ENCODE measurements around the gene SLC35F3. TPM values are rescaled to one million over a fixed set of nuclear protein-coding genes. Genes with fewer than 3 reads are reported as not detected.
A peak's percentile ranks its signal among the peaks of the same experiment; 100 is the strongest.
"Not testable (repeated sequence)": the region's sequence is repeated elsewhere in the genome, so short reads cannot be mapped to it uniquely, and the experiment has no call there.

The SLC35F3 gene
- total RNA-seq, 3 donors from 2014 or later = 0.13 to 1.7 (median 0.76) TPM

DNA sequence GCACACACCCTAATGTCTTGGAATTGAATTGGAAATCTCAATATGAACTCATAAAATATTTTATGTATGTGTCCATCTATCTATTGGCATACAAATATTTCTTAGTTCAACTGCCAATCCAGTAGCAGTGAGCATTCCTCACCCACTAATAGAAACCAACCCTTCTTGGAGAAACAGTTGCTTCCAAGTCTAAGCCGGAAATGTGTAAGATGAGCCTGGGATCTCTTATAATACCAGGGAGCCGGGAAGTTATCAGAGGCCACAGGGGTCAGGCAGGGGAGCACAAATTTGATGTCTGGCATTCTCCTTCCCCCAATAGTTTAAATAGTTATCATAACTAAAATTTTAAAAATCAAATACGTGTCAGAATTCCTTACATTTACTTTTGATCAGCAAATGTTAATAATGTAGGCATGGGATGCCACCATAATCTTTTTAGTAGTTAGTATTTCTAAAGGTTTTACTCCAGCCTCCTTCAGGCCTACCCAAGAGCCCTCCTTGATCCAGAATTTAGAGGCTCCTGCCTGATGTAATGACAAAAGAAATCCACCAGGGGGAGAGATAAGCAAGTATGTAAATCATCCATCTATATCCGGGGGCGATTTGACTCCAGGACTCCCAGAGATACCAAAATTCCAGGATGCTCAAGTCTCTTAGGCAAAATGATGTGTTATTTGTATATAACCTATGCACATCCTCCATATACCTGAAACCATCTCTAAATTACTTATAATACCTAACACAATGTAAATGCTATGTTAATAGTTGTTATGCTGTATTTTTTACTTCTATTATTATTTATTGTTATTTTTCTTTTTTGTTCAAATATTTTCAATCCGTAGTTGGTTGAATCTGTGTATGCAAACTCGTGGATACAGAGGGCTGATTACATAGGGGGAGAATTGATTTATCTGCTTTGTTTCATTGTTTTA lies 250.1 kb downstream of the SLC35F3 start:
- no peaks in the 10 kb centered on the region for H3K36me3 Mint-ChIP-seq (ENCODE audit: insufficient read depth)
- DNase-seq (no peak), ATAC-seq (peak; percentile 50 to 60)
- H3K4me3 Mint-ChIP-seq = no peak overlapping the region
- H3K9me3 Mint-ChIP-seq = no peaks in the 10 kb centered on the region
- no peaks in the 10 kb centered on the region for H3K4me1 Mint-ChIP-seq (ENCODE audit: low read depth)
- H3K27me3 Mint-ChIP-seq (ENCODE audit: low read depth) = peaks cover 12% of the 10 kb centered on the region

DNA sequence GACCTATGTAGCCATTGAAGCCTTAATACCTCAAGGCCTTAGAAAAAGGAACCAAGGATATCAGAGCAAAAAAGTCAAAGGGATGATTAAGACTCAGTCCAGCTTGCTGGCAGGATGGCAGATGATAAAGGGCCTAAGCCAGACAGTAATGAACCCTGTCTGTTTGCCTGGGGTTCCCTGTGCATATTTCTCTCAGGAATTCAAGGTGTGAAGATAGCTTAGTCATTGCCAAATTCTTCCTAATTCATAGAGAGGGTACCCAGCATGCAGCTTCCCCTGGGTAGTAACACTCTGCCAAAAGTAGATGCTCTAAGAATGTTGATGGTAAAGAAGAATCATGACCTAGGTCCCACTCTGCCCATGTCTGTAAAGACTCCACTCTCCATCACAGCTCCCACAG lies 258.2 kb downstream of the SLC35F3 start:
- no peaks in the 10 kb centered on the region for H3K27me3 Mint-ChIP-seq (ENCODE audit: low read depth)
- no peaks in the 10 kb centered on the region for H3K36me3 Mint-ChIP-seq (ENCODE audit: insufficient read depth)
- no peak for ATAC-seq
- H3K4me3 Mint-ChIP-seq = no peak overlapping the region
- no peak for DNase-seq
- H3K4me1 Mint-ChIP-seq (ENCODE audit: low read depth) = peaks cover 12% of the 10 kb centered on the region
- H3K9me3 Mint-ChIP-seq = no peaks in the 10 kb centered on the region

DNA sequence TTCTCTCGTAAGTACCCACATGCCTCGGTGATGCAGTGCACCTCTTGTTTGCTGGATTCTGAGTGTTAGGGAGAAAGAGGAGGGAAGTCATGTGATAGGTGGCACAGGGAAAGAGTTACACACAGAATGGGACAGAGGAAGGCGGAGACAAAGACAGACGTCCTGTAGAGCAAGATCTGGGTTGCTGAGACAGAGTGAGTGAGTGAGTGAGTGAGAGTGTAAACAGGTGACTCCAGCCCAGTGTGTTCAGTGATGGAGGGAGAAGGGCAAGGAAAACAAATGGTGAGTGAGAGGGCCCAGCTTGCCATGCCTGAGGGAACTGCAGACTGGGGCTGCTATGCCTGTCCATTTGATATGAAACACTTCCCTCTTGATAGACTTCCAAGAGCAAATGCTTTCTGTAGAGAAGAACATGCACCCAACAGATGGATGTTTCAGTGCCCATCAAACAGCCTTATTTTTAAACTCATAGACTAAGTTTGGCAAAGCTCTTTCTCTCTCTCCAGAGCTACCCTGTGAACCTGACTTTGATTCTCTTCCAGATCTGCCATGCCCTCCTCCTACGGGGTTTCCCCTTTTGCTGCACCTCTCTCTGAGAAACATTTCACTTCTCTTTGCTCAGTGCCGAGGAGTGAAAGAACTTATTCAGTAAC lies 258.9 kb downstream of the SLC35F3 start:
- Mint-ChIP-seq H3K36me3 (ENCODE audit: insufficient read depth) (no peaks in the 10 kb centered on the region), H3K9me3 (no peaks in the 10 kb centered on the region), H3K4me1 (ENCODE audit: low read depth) (peaks cover 12% of the 10 kb centered on the region), H3K27me3 (ENCODE audit: low read depth) (no peaks in the 10 kb centered on the region), H3K4me3 (no peak overlapping the region)
- DNase-seq (no peak), ATAC-seq (peak in 1 of 2 donors; percentile 51)

DNA sequence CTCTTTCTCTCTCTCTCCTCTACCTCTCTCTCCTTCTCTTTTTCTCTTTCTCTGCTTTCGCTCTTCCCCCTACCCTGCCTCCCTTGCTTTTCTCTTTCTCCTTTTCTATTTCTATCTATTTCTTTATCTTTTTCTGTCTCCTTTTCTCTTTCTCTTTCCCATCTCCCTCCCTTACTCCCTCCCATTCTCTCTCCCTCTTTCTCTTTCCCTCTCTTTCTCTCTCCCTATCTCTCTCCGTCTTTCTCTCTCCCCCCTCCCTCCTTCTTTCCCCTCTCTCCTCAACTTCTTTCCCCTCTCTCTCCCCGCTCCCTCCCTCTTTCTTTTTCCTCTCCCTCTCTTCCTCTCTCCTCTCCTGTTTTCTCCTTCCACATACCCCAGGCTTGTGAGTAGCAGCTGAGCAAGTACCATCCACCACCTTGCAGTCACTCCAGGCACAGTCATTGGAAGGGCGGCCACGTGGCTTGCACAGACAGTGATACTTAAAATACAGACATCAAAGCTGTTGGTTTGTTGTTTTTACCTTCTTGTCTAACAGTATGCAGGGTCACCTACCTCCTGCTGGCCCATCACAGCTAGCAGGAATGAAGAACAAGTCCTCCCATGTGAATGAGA lies 259.7 kb downstream of the SLC35F3 start:
- DNase-seq (no peak), ATAC-seq (no peak)
- peaks cover 12% of the 10 kb centered on the region for H3K4me1 Mint-ChIP-seq (ENCODE audit: low read depth)
- H3K36me3 Mint-ChIP-seq (ENCODE audit: insufficient read depth) = no peaks in the 10 kb centered on the region
- no peak overlapping the region for H3K4me3 Mint-ChIP-seq
- H3K27me3 Mint-ChIP-seq (ENCODE audit: low read depth) = no peaks in the 10 kb centered on the region
- H3K9me3 Mint-ChIP-seq = no peaks in the 10 kb centered on the region

DNA sequence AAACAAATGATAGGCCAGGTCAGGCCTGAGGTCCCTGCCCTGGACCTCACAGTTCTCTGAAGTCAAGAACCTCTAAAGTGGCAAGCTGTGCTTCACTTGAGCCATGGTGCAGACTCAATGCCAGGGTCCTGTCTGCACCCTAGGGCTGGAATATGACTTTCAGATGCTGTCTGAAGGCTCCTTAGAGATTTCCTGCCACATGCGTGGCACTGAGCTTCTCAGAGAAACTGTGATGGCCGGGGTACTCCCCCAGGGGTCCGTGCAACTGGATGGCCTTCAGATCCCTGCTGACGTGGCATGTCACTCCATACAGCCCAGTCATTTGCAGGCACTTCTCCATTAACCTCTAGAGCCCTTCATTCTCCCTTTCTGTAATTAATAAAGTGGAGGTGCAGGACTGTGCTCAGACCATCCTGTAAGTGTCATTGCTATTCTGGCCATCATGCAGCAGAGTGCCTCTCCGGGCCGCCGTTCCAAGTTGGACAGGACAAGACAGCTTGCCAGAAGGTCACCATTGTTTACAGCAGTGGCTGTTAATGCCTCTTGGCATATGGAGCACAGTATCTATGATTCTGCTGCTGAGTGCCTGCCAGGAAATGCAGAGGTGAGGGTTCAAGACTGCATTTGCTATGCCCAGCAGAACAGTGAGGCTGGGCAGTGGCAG lies 263.7 kb downstream of the SLC35F3 start:
- Mint-ChIP-seq H3K27me3 (ENCODE audit: low read depth) (no peaks in the 10 kb centered on the region), H3K4me1 (ENCODE audit: low read depth) (peaks cover 27% of the 10 kb centered on the region), H3K9me3 (no peaks in the 10 kb centered on the region), H3K4me3 (no peak overlapping the region), H3K36me3 (ENCODE audit: insufficient read depth) (no peaks in the 10 kb centered on the region)
- DNase-seq = no peak
- ATAC-seq = no peak

DNA sequence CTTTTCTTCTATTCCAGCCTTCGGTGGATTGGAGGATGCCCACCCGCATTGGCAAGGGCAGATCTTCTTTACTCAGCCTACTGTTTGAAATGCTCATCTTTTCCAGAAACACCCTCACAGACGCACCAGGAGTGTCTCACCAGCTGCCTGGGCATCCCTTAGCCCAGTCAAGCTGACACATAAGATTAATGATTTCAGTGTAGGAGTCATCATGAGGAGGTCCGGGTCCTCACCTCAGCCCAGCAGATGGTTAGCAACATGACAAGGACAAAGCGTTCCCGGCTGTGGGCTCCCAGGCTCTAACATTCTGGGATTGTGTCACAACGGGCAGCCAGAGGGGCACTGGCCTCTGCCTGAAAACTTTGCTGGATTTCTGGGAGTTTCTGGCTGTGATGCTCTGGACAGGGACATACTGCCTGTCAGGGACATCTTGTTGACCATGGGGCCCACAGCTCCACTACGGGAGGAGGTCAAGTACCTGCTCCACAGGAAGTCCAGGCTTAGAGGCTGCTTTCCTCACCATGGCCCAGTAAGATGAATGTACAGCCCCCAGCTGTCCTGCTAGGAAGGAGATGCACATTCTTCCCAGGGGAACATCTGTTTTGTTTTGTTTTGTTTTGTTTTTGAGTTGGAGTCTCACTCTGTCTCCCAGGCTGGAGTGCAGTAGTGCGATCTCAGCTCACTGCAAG lies 264.8 kb downstream of the SLC35F3 start:
- Mint-ChIP-seq H3K4me3 (no peak overlapping the region), H3K9me3 (no peaks in the 10 kb centered on the region), H3K36me3 (ENCODE audit: insufficient read depth) (no peaks in the 10 kb centered on the region)

DNA sequence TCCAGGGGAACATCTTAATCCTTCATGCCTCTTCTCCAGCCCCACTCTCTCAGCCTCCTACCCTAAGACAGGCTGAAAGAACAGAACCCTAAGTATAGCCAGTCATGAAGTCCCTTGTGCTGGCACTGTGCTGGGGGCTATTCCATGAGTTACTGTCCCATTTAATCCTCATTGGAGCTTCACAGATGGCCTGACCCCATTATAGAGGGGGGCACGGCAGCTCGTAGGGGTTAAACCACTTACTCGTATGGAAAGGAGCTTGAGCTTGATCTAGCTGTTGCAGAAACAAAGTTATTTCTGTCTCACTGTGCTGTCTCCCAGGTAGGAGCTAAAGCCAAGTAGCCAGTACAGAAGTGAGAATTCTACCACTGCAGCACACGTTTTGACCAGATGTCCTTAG lies 265.6 kb downstream of the SLC35F3 start:
- Mint-ChIP-seq H3K4me1 (ENCODE audit: low read depth) (peaks cover 16% of the 10 kb centered on the region), H3K27me3 (ENCODE audit: low read depth) (peaks cover 6% of the 10 kb centered on the region), H3K9me3 (no peaks in the 10 kb centered on the region), H3K4me3 (no peak overlapping the region), H3K36me3 (ENCODE audit: insufficient read depth) (no peaks in the 10 kb centered on the region)
- no peak for ATAC-seq
- DNase-seq = no peak

More for the DNA sequence above, 264.8 kb downstream of the SLC35F3 start:
- H3K4me1 Mint-ChIP-seq (ENCODE audit: low read depth) = peaks cover 20% of the 10 kb centered on the region
- ATAC-seq (no peak), DNase-seq (no peak)
- no peaks in the 10 kb centered on the region for H3K27me3 Mint-ChIP-seq (ENCODE audit: low read depth)

DNA sequence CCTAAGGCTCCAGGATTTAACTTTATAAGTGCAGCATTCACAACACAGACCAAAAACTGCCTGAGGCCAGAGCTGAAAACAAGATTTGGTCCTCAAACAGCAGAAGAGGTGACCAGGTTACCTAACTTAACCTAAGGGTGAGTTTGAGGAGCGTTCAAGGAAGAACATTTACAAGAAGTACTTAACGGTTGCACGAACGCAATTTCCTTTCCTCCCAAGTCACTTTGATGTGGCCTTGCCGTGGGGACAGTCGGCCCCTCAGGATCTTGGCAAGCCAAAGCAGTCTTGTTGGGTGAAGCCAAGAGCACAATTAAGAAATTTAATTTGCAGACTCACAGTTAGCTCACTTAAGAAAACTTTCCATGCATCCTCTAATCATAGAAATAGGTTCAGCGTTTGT lies 266.1 kb downstream of the SLC35F3 start:
- Mint-ChIP-seq H3K27me3 (ENCODE audit: low read depth) (peaks cover 6% of the 10 kb centered on the region), H3K9me3 (no peaks in the 10 kb centered on the region), H3K4me1 (ENCODE audit: low read depth) (peaks cover 16% of the 10 kb centered on the region), H3K4me3 (no peak overlapping the region), H3K36me3 (ENCODE audit: insufficient read depth) (no peaks in the 10 kb centered on the region)
- DNase-seq (no peak), ATAC-seq (no peak)

DNA sequence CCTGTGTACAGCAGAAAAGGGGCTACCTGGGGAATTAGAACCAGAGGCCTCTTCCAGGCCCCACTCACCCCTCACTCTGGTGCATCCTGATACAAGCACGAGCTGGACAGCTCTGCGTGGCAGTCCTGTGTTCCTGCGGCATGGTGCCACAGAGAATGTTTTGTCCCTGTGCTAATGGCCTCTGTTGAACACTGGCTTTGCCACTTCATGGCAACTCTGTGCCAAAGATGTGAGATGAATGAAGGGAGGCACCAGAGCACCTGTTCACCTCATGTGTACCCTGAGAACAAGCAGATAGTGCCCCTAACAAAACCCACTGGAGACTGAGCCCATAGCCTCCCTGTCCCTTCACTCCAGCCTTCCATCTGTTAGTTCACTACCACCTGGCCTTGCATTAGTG lies 269.5 kb downstream of the SLC35F3 start:
- no peak overlapping the region for H3K4me3 Mint-ChIP-seq
- DNase-seq (no peak), ATAC-seq (no peak)
- peaks cover 16% of the 10 kb centered on the region for H3K4me1 Mint-ChIP-seq (ENCODE audit: low read depth)
- peaks cover 1% of the 10 kb centered on the region for H3K36me3 Mint-ChIP-seq (ENCODE audit: insufficient read depth)
- peaks cover 19% of the 10 kb centered on the region for H3K27me3 Mint-ChIP-seq (ENCODE audit: low read depth)
- H3K9me3 Mint-ChIP-seq = peaks cover 6% of the 10 kb centered on the region

DNA sequence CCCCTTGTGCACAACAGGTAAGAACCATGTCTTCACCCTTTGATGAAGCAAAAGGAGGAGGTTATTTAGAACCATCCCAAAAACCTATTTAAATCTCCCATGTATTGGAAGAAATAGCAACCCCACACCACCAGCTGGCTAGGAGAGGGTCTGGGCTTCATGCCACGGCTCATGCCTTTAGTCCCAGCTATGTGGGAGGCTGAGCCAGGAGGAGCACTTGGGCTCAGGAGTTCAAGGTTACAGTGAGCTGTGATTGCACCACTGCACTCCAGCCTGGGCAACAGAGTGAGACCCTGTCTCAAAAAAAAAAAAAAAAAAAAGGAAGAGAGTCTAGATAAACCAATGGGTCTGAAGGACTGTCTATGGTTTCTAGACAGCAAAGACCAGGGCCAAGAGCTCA lies 270.9 kb downstream of the SLC35F3 start:
- ATAC-seq = no peak

DNA sequence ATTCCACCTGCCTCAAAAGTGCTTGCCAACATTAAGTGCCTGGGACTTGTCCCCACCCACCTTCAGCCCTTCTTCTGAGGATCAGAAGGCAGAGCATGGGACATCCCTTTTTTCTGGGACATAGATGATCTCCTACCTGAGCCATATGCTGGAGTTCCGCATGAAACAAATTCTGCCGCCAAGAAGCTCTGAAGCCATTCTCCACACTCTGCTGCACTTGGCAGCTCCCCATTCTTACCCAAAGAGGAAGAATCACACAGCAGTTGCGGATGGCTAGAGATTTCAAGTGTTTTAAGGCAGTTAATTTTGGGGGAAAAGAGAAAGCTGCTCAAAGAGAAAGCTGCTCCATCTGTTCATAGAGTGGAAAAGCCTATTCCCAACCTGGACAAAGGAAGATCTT lies 271.5 kb downstream of the SLC35F3 start:
- no peak for ATAC-seq
- no peak overlapping the region for H3K4me3 Mint-ChIP-seq

More for the DNA sequence above, 270.9 kb downstream of the SLC35F3 start:
- DNase-seq = no peak
- H3K9me3 Mint-ChIP-seq = peaks cover 6% of the 10 kb centered on the region
- H3K36me3 Mint-ChIP-seq (ENCODE audit: insufficient read depth) = peaks cover 1% of the 10 kb centered on the region
- H3K27me3 Mint-ChIP-seq (ENCODE audit: low read depth) = peaks cover 23% of the 10 kb centered on the region
- H3K4me1 Mint-ChIP-seq (ENCODE audit: low read depth) = peaks cover 13% of the 10 kb centered on the region
- H3K4me3 Mint-ChIP-seq = no peak overlapping the region

DNA sequence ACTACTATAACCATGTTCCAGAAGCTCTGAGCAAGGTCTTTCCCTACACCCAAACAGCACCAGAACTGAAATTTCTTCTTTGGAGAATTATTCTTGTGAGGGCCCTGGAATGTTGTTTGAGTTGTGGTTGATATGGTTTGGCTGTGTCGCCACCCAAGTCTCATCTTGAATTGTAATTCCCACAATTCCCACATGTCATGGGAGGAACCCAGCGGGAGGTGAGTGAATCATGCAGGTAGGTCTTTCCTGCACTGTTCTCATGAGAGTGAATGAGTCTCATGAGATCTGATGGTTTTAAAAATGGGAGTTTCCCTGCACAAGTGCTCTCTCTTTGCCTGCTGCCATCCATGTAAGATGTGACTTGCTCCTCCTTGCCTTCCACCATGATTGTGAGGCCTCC lies 272.4 kb downstream of the SLC35F3 start:
- peaks cover 28% of the 10 kb centered on the region for H3K27me3 Mint-ChIP-seq (ENCODE audit: low read depth)

More for the DNA sequence above, 271.5 kb downstream of the SLC35F3 start:
- peaks cover 24% of the 10 kb centered on the region for H3K27me3 Mint-ChIP-seq (ENCODE audit: low read depth)
- peaks cover 7% of the 10 kb centered on the region for H3K4me1 Mint-ChIP-seq (ENCODE audit: low read depth)
- H3K36me3 Mint-ChIP-seq (ENCODE audit: insufficient read depth) = peaks cover 1% of the 10 kb centered on the region
- peaks cover 6% of the 10 kb centered on the region for H3K9me3 Mint-ChIP-seq
- no peak for DNase-seq

DNA sequence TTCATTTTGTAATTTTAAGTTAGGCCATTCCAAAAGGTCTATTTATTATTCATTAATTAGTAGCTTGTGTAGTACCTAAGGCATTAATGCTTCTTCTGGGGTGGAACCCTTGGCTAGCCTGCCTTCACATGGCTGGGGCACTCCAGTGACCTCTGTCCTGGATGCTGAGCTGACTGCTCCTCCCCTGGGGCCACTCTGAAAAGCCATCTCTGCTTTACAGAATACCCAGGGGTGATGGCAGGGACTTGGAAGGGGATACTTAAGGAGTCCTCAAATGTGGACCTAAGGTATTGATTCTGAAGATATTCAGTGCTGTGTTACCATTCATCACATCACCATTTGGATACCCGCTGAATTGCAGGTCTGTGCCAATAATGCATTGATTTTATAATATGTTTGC lies 281.0 kb downstream of the SLC35F3 start:
- H3K36me3 Mint-ChIP-seq (ENCODE audit: insufficient read depth) = no peaks in the 10 kb centered on the region
- H3K9me3 Mint-ChIP-seq = peaks cover 11% of the 10 kb centered on the region
- no peak for ATAC-seq

More for the DNA sequence above, 272.4 kb downstream of the SLC35F3 start:
- not testable (repeated sequence) for DNase-seq; H3K9me3 Mint-ChIP-seq; H3K36me3 Mint-ChIP-seq (ENCODE audit: insufficient read depth); H3K4me3 Mint-ChIP-seq; H3K4me1 Mint-ChIP-seq (ENCODE audit: low read depth); ATAC-seq

More for the DNA sequence above, 281.0 kb downstream of the SLC35F3 start:
- Mint-ChIP-seq H3K4me1 (ENCODE audit: low read depth) (no peaks in the 10 kb centered on the region), H3K4me3 (no peak overlapping the region), H3K27me3 (ENCODE audit: low read depth) (peaks cover 32% of the 10 kb centered on the region)
- DNase-seq = no peak
